HepG2 (cell line): ENCODE results near the gene TMEM255B. TPM values are rescaled to one million over a fixed set of nuclear protein-coding genes. Genes with fewer than 3 reads are reported as not detected.

Experiments used
- ATAC-seq: fragments of 200-7000 bp; cut with Tn5 transposase; 3 replicates; pipeline ENCODE4 v1.9.1; 2020; ENCODE audit warnings: mild to moderate bottlenecking, moderate library complexity
- BruUV-seq: library from RNA; stranded (reverse); fragments of 400-500 nt; replicated peaks from 2 replicates; lab custom pipeline; 2021; lab: Mats Ljungman, UMichigan
- CTCF ChIA-PET: fragments of 300-600 bp; formaldehyde crosslinking; extraction: SDS; loops from one replicate; lab custom pipeline; 2021; ENCODE audit warnings: low total read pairs, inconsistent platforms, low intra/inter-chr PET ratio; lab: Yijun Ruan, JAX
- POLR2A ChIA-PET: fragments of 350-600 bp; sonication (Branson Sonifier 250); formaldehyde crosslinking; loops from one replicate; lab custom pipeline; 2020; ENCODE audit warnings: antibody characterized with exemption, inconsistent platforms; lab: Yijun Ruan, JAX
- DNase-seq: peaks from one replicate; pipeline ENCODE4 v3.0.0-alpha.2; 2015; ENCODE audit warnings: low spot score
- FAIRE-seq: peaks from 3 replicates; lab custom pipeline; 2011; peaks lifted over from hg19 to GRCh38; lab: Jason Lieb, UNC
- H2AFZ ChIP-seq: one replicate; pipeline ENCODE4 v1.6.1; 2011; ENCODE audit warnings: low read length, inconsistent platforms
- H3K27ac ChIP-seq: fragments of 300-600 bp; 3 replicates; pipeline ENCODE4 v1.8.0; 2011; ENCODE audit warnings: mixed run types, mild to moderate bottlenecking, mixed read lengths, low read length, inconsistent platforms; ENCODE audit not compliant: insufficient read depth; ENCODE audit errors: extremely low read length
- H3K27me3 ChIP-seq, 2 experiments: fragments of 200-600 bp in 1 of 2; 2 replicates in 1 of 2; 3 replicates in 1 of 2; pipeline versions ENCODE4 v1.6.0 to v1.8.0; 2011; ENCODE audit warnings: low read length in 2 of 2, mild to moderate bottlenecking in 2 of 2, moderate library complexity in 2 of 2, inconsistent platforms in 1 of 2; ENCODE audit not compliant: insufficient read depth in 2 of 2, control insufficient read depth in 1 of 2
- H3K36me3 ChIP-seq, 2 experiments: fragments of 200-600 bp in 1 of 2; replicated peaks in 1 of 2; 2 replicates in 1 of 2; 3 replicates in 1 of 2; pipeline versions ENCODE4 v1.5.1 to v1.8.0; 2011; ENCODE audit warnings: low read length in 2 of 2, inconsistent platforms in 1 of 2; ENCODE audit not compliant: insufficient read depth in 2 of 2, control insufficient read depth in 1 of 2
- H3K4me1 ChIP-seq: 2 replicates; pipeline ENCODE4 v1.5.1; 2012; ENCODE audit warnings: low read length, inconsistent platforms; ENCODE audit not compliant: insufficient read depth
- H3K4me2 ChIP-seq: 2 replicates; pipeline ENCODE4 v1.6.0; 2011; ENCODE audit warnings: low read depth, low read length, inconsistent platforms
- H3K4me3 ChIP-seq, 3 experiments: fragments of 200-600 bp in 1 of 3; sonication (generic), shearing (Covaris generic) in 1 of 3; replicated peaks in 1 of 3; 2 replicates each; pipeline ENCODE4 v1.5.1; 2011 to 2016; ENCODE audit warnings: low read length in 3 of 3, inconsistent platforms in 2 of 3, low read depth in 2 of 3, mild to moderate bottlenecking in 2 of 3, control low read depth in 1 of 3, mixed read lengths in 1 of 3; ENCODE audit not compliant: insufficient read depth in 1 of 3
- H3K79me2 ChIP-seq: one replicate; pipeline ENCODE4 v1.6.1; 2011; ENCODE audit warnings: low read length, inconsistent platforms; ENCODE audit not compliant: insufficient read depth
- H3K9ac ChIP-seq: 2 replicates; pipeline ENCODE4 v1.6.0; 2011; ENCODE audit warnings: mild to moderate bottlenecking, low read depth, low read length, inconsistent platforms; ENCODE audit not compliant: insufficient read depth
- H3K9me3 ChIP-seq: 2 replicates; pipeline ENCODE4 v1.5.1; 2012; ENCODE audit warnings: mild to moderate bottlenecking, low read length
- H4K20me1 ChIP-seq: 2 replicates; pipeline ENCODE4 v1.6.0; 2011; ENCODE audit warnings: inconsistent platforms, mild to moderate bottlenecking, low read length, moderate library complexity; ENCODE audit not compliant: insufficient read depth
- CHD2 ChIP-seq: IDR thresholded peaks from 2 replicates; pipeline ENCODE4 v1.6.1; 2011; ENCODE audit warnings: low read depth, low read length, improper control_type of control experiment
- TP53 ChIP-seq: sonication (generic); formaldehyde crosslinking; conservative IDR thresholded peaks from 2 replicates; pipeline ENCODE4 v1.4.0; 2020; ENCODE audit warnings: missing genetic modification reagents
- WGBS: methylation state at CpG from one replicate; pipeline ENCODE4 v1.1.6; 2017; ENCODE audit warnings: low lambda C conversion rate; 5-methylcytosine and 5-hydroxymethylcytosine counted together
- in situ Hi-C: cut with HindIII; loops from 2 replicates; pipeline ENCODE4 v1.10.0; 2017; ENCODE audit warnings: low pct_unique_long_range_greater_than_20kb; ENCODE audit not compliant: extremely low pct_ligation_motif_present
- intact Hi-C: fragments of 100-400 bp; cut with micrococcal nuclease; formaldehyde crosslinking; loops from one replicate; pipeline ENCODE4 v1.10.0; 2022; ENCODE audit not compliant: unreplicated experiment
- polyA plus RNA-seq, 8 experiments: library from polyadenylated mRNA; depleted of rRNA in 3 of 8; stranded (reverse) in 7 of 8; unstranded in 1 of 8; fragments of >200 nt; fragmentation: Illumina TruSeq in 4 of 8; extraction: Trizol in 4 of 8; gene quantifications; 2 replicates each; pipeline versions ENCODE4 v1.2.1 to v1.2.3, GENCODE V29; 2011 to 2016; ENCODE audit warnings: low read depth in 4 of 8, missing spikeins in 1 of 8, mixed read lengths in 1 of 8; ENCODE audit not compliant: insufficient read depth in 1 of 8
- total RNA-seq, 5 experiments: library from RNA; depleted of rRNA; stranded (reverse); fragments of >200 nt; fragmentation: Illumina TruSeq; extraction: Trizol; gene quantifications; 2 replicates each; pipeline ENCODE4 v1.2.3, GENCODE V29; 2016; ENCODE audit warnings: low read depth in 1 of 5
- TF ChIP-seq, protein P1 (sequence below): sonication (generic); formaldehyde crosslinking; IDR thresholded peaks from 2 replicates; pipeline ENCODE4 v1.8.1; 2023; ENCODE audit warnings: mild to moderate bottlenecking, missing genetic modification reagents
- TF ChIP-seq, protein P2 (sequence below): fragments of 450-650 bp; IDR thresholded peaks from 2 replicates; pipeline ENCODE4 v1.6.1; 2016

TMEM255B gene
- total and polyA plus RNA-seq, 2 of the 13 experiments (the other 11 are each of a cell fraction or from before 2014, with no cell fraction given) = not detected

- H3K9ac ChIP-seq = no peak overlapping the region
- H2AFZ ChIP-seq = no peak overlapping the region
- ATAC-seq (no peak), FAIRE-seq (no peak), DNase-seq (no peak)
- no peak overlapping the region for H3K4me2 ChIP-seq
- ChIA-PET CTCF (interaction anchor here (1.7 kb wide), 1 partner anchor 89 kb away, joined by 12 read pairs; no protein-coding TSS in a partner anchor), POLR2A (no interaction called here)
- no peaks in the 10 kb centered on the region for H3K36me3 ChIP-seq
- in situ Hi-C loops = loop anchor here (5.0 kb wide), 1 partner anchor 87 kb away; no protein-coding TSS in a partner anchor
- H3K27me3 ChIP-seq = peaks cover 9 to 21% of the 10 kb centered on the region in 2 experiments; a peak in 4 of 5 replicates
- 51% methylated on average over 40 of the region's 42 CpGs for WGBS
- H3K4me3 ChIP-seq = no peak overlapping the region
- BruUV-seq = no TSS peak
- TF ChIP-seq, protein P1, sequence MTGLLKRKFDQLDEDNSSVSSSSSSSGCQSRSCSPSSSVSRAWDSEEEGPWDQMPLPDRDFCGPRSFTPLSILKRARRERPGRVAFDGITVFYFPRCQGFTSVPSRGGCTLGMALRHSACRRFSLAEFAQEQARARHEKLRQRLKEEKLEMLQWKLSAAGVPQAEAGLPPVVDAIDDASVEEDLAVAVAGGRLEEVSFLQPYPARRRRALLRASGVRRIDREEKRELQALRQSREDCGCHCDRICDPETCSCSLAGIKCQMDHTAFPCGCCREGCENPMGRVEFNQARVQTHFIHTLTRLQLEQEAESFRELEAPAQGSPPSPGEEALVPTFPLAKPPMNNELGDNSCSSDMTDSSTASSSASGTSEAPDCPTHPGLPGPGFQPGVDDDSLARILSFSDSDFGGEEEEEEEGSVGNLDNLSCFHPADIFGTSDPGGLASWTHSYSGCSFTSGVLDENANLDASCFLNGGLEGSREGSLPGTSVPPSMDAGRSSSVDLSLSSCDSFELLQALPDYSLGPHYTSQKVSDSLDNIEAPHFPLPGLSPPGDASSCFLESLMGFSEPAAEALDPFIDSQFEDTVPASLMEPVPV (CRISPR knock-in tag) = no peak
- TF ChIP-seq, protein P2, sequence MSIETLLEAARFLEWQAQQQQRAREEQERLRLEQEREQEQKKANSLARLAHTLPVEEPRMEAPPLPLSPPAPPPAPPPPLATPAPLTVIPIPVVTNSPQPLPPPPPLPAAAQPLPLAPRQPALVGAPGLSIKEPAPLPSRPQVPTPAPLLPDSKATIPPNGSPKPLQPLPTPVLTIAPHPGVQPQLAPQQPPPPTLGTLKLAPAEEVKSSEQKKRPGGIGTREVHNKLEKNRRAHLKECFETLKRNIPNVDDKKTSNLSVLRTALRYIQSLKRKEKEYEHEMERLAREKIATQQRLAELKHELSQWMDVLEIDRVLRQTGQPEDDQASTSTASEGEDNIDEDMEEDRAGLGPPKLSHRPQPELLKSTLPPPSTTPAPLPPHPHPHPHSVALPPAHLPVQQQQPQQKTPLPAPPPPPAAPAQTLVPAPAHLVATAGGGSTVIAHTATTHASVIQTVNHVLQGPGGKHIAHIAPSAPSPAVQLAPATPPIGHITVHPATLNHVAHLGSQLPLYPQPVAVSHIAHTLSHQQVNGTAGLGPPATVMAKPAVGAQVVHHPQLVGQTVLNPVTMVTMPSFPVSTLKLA = peak; percentile 49; the same call in 1 of the 2 replicates
- TF ChIP-seq CHD2 = 0 out of 2 replicates have a peak, but pooled peaks have one; percentile 35
- no peak for TF ChIP-seq TP53 (CRISPR knock-in tag)
- no peak overlapping the region for H3K27ac ChIP-seq
- H4K20me1 ChIP-seq = no peaks in the 10 kb centered on the region
- H3K79me2 ChIP-seq = no peaks in the 10 kb centered on the region
- no peaks in the 10 kb centered on the region for H3K9me3 ChIP-seq
- H3K4me1 ChIP-seq = peaks cover 12% of the 10 kb centered on the region; the same call in 1 of the 2 replicates
- intact Hi-C loops = loop anchor here (2.0 kb wide), 1 partner anchor 89 kb away; no protein-coding TSS in a partner anchor
These were observed 56.4 kb downstream of the TMEM255B start for GRCh38 chr13:113815151-113816058.
